HG03066 (cell line): ENCODE measurements around the gene LY86.
"Not testable (repeated sequence)": the region's sequence is repeated elsewhere in the genome, so short reads cannot be mapped to it uniquely, and the experiment has no call there.

Experiments used
- ATAC-seq: cut with Tn5 transposase; IDR thresholded peaks from one replicate; pipeline ENCODE4 v1.9.1; 2021; ENCODE audit warnings: low read depth; ENCODE audit not compliant: unreplicated experiment

Gene LY86

GRCh38 chr6:6595025-6595424, 6.5 kb downstream of the LY86 start:
- no peak for ATAC-seq

GRCh38 chr6:6595952-6596351, 7.4 kb downstream of the LY86 start:
- ATAC-seq: no peak

- ATAC-seq: no peak
Observed at GRCh38 chr6:6596529-6597328, 8.2 kb downstream of the LY86 start.

GRCh38 chr6:6597682-6598081, 9.2 kb downstream of the LY86 start:
- no peak for ATAC-seq

GRCh38 chr6:6599468-6599873, 11.0 kb downstream of the LY86 start:
- ATAC-seq: no peak

- no peak for ATAC-seq
Observed at GRCh38 chr6:6600875-6601274, 12.4 kb downstream of the LY86 start.

- ATAC-seq: no peak
Observed at GRCh38 chr6:6602262-6602661, 13.7 kb downstream of the LY86 start.

- no peak for ATAC-seq
Observed at GRCh38 chr6:6603317-6603716, 14.8 kb downstream of the LY86 start.

GRCh38 chr6:6604015-6604414, 15.5 kb downstream of the LY86 start:
- no peak for ATAC-seq

- ATAC-seq: no peak
Observed at GRCh38 chr6:6604566-6604965, 16.0 kb downstream of the LY86 start.

GRCh38 chr6:6605873-6606272, 17.4 kb downstream of the LY86 start:
- no peak for ATAC-seq

- not testable (repeated sequence) for ATAC-seq
Observed at GRCh38 chr6:6606391-6607030, 18.0 kb downstream of the LY86 start.

- no peak for ATAC-seq
Observed at GRCh38 chr6:6609450-6609849, 20.9 kb downstream of the LY86 start.

- peak; percentile 97 for ATAC-seq
Observed at GRCh38 chr6:6610031-6610591, 21.6 kb downstream of the LY86 start.

GRCh38 chr6:6611486-6611885, 23.0 kb downstream of the LY86 start:
- no peak for ATAC-seq

GRCh38 chr6:6612308-6612707, 23.8 kb downstream of the LY86 start:
- no peak for ATAC-seq

- not testable (repeated sequence) for ATAC-seq
Observed at GRCh38 chr6:6613103-6613718, 24.7 kb downstream of the LY86 start.

- ATAC-seq: no peak
Observed at GRCh38 chr6:6614096-6614982, 25.8 kb downstream of the LY86 start.

GRCh38 chr6:6614983-6615349, 26.4 kb downstream of the LY86 start:
- no peak for ATAC-seq

GRCh38 chr6:6616656-6617055, 28.1 kb downstream of the LY86 start:
- no peak for ATAC-seq
